HepG2 (cell line): ENCODE data around the gene GDPGP1. TPM values are rescaled to one million over a fixed set of nuclear protein-coding genes. Genes with fewer than 3 reads are reported as not detected.

Experiments
- ATRX ChIP-seq: sonication (generic); formaldehyde crosslinking; IDR thresholded peaks from 2 replicates; pipeline ENCODE4 v1.4.0; 2020; ENCODE audit warnings: missing genetic modification reagents, borderline replicate concordance
- FOXM1 ChIP-seq: sonication (generic); formaldehyde crosslinking; IDR thresholded peaks from 2 replicates; pipeline ENCODE4 v1.5.0; 2020; ENCODE audit warnings: missing genetic modification reagents
- HDAC2 ChIP-seq: sonication (generic); formaldehyde crosslinking; IDR thresholded peaks from 2 replicates; pipeline ENCODE4 v1.4.0; 2020; ENCODE audit warnings: missing genetic modification reagents
- HIVEP1 ChIP-seq: sonication (generic); formaldehyde crosslinking; IDR thresholded peaks from 2 replicates; pipeline ENCODE4 v1.4.0; 2020; ENCODE audit warnings: mild to moderate bottlenecking, missing genetic modification reagents
- HMG20B ChIP-seq: conservative IDR thresholded peaks from 2 replicates; pipeline ENCODE4 v1.6.1; 2016; ENCODE audit warnings: missing genetic modification reagents, missing compliant biosample characterization
- HNRNPLL ChIP-seq: fragments of 200-400 bp; formaldehyde crosslinking; IDR thresholded peaks from 2 replicates; pipeline ENCODE4 v1.6.1; 2017; ENCODE audit warnings: mild to moderate bottlenecking, low read depth, low read length; ENCODE audit not compliant: poor library complexity, severe bottlenecking
- IKZF1 ChIP-seq: fragments of 450-650 bp; IDR thresholded peaks from 2 replicates; pipeline ENCODE4 v1.7.1; 2016
- ISL2 ChIP-seq: sonication (generic); formaldehyde crosslinking; IDR thresholded peaks from 2 replicates; pipeline ENCODE4 v1.5.0; 2020; ENCODE audit warnings: missing genetic modification reagents
- KDM6A ChIP-seq: IDR thresholded peaks from 2 replicates; pipeline ENCODE4 v1.6.1; 2016; ENCODE audit warnings: low read depth
- PHF8 ChIP-seq: sonication (generic); formaldehyde crosslinking; IDR thresholded peaks from 2 replicates; pipeline ENCODE4 v1.5.0; 2020; ENCODE audit warnings: missing genetic modification reagents
- SAP130 ChIP-seq: IDR thresholded peaks from 2 replicates; pipeline ENCODE4 v1.6.1; 2016; ENCODE audit warnings: low read depth
- TEAD3 ChIP-seq: optimal IDR thresholded peaks from 2 replicates; pipeline ENCODE3; 2016; ENCODE audit warnings: borderline replicate concordance
- ZNF143 ChIP-seq: sonication (generic); formaldehyde crosslinking; IDR thresholded peaks from 2 replicates; pipeline ENCODE4 v1.4.0; 2020; ENCODE audit warnings: missing genetic modification reagents
- ZNF292 ChIP-seq: sonication (generic); formaldehyde crosslinking; IDR thresholded peaks from 2 replicates; pipeline ENCODE4 v1.8.1; 2022; ENCODE audit warnings: mild to moderate bottlenecking, low read depth, missing genetic modification reagents, borderline replicate concordance
- ZNF619 ChIP-seq: sonication (generic); formaldehyde crosslinking; IDR thresholded peaks from 2 replicates; pipeline ENCODE4 v1.4.0; 2020; ENCODE audit warnings: mild to moderate bottlenecking, missing genetic modification reagents
- ZNF839 ChIP-seq: sonication (generic); formaldehyde crosslinking; IDR thresholded peaks from 2 replicates; pipeline ENCODE4 v1.4.0; 2020; ENCODE audit warnings: missing genetic modification reagents, mild to moderate bottlenecking, borderline replicate concordance
- polyA plus RNA-seq, 8 experiments: library from polyadenylated mRNA; depleted of rRNA in 3 of 8; stranded (reverse) in 7 of 8; unstranded in 1 of 8; fragments of >200 nt; fragmentation: Illumina TruSeq in 4 of 8; extraction: Trizol in 4 of 8; gene quantifications; 2 replicates each; pipeline versions ENCODE4 v1.2.1 to v1.2.3, GENCODE V29; 2011 to 2016; ENCODE audit warnings: low read depth in 4 of 8, missing spikeins in 1 of 8, mixed read lengths in 1 of 8; ENCODE audit not compliant: insufficient read depth in 1 of 8
- total RNA-seq, 5 experiments: library from RNA; depleted of rRNA; stranded (reverse); fragments of >200 nt; fragmentation: Illumina TruSeq; extraction: Trizol; gene quantifications; 2 replicates each; pipeline ENCODE4 v1.2.3, GENCODE V29; 2016; ENCODE audit warnings: low read depth in 1 of 5
- TF ChIP-seq, protein P1 (sequence below): sonication (generic); formaldehyde crosslinking; IDR thresholded peaks from 2 replicates; pipeline ENCODE4 v1.5.1; 2020; ENCODE audit warnings: mild to moderate bottlenecking, missing genetic modification reagents, moderate library complexity
- TF ChIP-seq, protein P2 (sequence below): sonication (generic); formaldehyde crosslinking; IDR thresholded peaks from 2 replicates; pipeline ENCODE4 v1.9.0; 2021; ENCODE audit warnings: missing genetic modification reagents, mild to moderate bottlenecking, borderline replicate concordance
- TF ChIP-seq, protein P3 (sequence below): sonication (generic); formaldehyde crosslinking; IDR thresholded peaks from 2 replicates; pipeline ENCODE4 v1.4.0; 2020; ENCODE audit warnings: low read depth, mild to moderate bottlenecking, missing genetic modification reagents
- TF ChIP-seq, protein P4 (sequence below): sonication (generic); formaldehyde crosslinking; IDR thresholded peaks from 2 replicates; pipeline ENCODE4 v1.5.0; 2020; ENCODE audit warnings: mild to moderate bottlenecking, missing genetic modification reagents, borderline replicate concordance

Gene GDPGP1
- total and polyA plus RNA-seq, 2 of the 13 experiments (the other 11 are each of a cell fraction or from before 2014, with no cell fraction given): 1.5 to 4.3 TPM

DNA sequence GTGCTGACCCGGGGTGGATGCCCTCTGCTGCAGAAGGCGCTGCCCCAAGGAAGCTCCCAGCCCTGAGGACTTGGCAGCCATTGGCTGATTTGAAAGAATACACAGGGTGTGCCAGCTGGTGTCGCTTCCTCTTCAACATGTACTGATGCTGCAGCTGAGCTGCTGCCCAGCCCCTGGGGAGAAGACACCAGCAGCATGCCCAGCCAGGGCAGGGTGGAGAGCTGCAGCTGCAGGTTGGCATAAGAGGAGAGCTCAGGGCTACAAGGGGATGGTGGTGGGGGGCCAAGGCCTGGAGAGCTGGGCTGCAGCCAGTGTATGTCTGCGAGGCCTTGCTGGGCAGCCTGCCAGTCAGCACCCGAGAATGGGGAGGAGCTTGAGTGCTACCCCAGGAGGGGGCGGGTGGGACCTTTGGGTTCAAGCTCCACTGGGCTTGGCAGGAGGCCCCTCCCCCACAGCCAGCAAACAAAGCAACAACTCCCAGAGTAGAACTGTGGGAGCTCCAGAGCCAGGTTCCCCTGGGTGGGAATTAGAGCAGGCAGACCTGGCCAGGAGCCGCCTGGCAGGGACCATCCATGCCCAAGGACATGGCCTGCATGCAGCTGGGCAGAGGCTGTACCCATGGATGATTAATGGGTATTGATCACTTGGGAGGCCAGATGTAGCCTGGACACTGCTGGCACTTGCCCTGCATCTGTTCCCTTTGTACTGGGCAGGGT, 42.1 kb upstream of the GDPGP1 start (continued):
- TF ChIP-seq, protein P1, sequence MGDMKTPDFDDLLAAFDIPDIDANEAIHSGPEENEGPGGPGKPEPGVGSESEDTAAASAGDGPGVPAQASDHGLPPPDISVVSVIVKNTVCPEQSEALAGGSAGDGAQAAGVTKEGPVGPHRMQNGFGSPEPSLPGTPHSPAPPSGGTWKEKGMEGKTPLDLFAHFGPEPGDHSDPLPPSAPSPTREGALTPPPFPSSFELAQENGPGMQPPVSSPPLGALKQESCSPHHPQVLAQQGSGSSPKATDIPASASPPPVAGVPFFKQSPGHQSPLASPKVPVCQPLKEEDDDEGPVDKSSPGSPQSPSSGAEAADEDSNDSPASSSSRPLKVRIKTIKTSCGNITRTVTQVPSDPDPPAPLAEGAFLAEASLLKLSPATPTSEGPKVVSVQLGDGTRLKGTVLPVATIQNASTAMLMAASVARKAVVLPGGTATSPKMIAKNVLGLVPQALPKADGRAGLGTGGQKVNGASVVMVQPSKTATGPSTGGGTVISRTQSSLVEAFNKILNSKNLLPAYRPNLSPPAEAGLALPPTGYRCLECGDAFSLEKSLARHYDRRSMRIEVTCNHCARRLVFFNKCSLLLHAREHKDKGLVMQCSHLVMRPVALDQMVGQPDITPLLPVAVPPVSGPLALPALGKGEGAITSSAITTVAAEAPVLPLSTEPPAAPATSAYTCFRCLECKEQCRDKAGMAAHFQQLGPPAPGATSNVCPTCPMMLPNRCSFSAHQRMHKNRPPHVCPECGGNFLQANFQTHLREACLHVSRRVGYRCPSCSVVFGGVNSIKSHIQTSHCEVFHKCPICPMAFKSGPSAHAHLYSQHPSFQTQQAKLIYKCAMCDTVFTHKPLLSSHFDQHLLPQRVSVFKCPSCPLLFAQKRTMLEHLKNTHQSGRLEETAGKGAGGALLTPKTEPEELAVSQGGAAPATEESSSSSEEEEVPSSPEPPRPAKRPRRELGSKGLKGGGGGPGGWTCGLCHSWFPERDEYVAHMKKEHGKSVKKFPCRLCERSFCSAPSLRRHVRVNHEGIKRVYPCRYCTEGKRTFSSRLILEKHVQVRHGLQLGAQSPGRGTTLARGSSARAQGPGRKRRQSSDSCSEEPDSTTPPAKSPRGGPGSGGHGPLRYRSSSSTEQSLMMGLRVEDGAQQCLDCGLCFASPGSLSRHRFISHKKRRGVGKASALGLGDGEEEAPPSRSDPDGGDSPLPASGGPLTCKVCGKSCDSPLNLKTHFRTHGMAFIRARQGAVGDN (CRISPR knock-in tag): peak; percentile 89
- TF ChIP-seq, protein P2, sequence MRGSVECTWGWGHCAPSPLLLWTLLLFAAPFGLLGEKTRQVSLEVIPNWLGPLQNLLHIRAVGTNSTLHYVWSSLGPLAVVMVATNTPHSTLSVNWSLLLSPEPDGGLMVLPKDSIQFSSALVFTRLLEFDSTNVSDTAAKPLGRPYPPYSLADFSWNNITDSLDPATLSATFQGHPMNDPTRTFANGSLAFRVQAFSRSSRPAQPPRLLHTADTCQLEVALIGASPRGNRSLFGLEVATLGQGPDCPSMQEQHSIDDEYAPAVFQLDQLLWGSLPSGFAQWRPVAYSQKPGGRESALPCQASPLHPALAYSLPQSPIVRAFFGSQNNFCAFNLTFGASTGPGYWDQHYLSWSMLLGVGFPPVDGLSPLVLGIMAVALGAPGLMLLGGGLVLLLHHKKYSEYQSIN (CRISPR knock-in tag): no peak
- TF ChIP-seq ZNF143 (CRISPR knock-in tag): 0 out of 2 replicates have a peak, but pooled peaks have one; percentile 22
- no peak for TF ChIP-seq ZNF839 (CRISPR knock-in tag)
- peak; percentile 56; the same call in 1 of the 2 replicates for TF ChIP-seq HDAC2 (CRISPR knock-in tag)
- TF ChIP-seq ZNF292 (CRISPR knock-in tag): peak; percentile 87
- TF ChIP-seq TEAD3 (CRISPR knock-in tag): peak; percentile 48
- peak; percentile 54; the same call in 1 of the 2 replicates for TF ChIP-seq FOXM1
- TF ChIP-seq, protein P3, sequence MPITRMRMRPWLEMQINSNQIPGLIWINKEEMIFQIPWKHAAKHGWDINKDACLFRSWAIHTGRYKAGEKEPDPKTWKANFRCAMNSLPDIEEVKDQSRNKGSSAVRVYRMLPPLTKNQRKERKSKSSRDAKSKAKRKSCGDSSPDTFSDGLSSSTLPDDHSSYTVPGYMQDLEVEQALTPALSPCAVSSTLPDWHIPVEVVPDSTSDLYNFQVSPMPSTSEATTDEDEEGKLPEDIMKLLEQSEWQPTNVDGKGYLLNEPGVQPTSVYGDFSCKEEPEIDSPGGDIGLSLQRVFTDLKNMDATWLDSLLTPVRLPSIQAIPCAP (CRISPR knock-in tag): no peak
- TF ChIP-seq HMG20B (CRISPR knock-in tag): no peak
- no peak for TF ChIP-seq ZNF619 (CRISPR knock-in tag)
- TF ChIP-seq, protein P4, sequence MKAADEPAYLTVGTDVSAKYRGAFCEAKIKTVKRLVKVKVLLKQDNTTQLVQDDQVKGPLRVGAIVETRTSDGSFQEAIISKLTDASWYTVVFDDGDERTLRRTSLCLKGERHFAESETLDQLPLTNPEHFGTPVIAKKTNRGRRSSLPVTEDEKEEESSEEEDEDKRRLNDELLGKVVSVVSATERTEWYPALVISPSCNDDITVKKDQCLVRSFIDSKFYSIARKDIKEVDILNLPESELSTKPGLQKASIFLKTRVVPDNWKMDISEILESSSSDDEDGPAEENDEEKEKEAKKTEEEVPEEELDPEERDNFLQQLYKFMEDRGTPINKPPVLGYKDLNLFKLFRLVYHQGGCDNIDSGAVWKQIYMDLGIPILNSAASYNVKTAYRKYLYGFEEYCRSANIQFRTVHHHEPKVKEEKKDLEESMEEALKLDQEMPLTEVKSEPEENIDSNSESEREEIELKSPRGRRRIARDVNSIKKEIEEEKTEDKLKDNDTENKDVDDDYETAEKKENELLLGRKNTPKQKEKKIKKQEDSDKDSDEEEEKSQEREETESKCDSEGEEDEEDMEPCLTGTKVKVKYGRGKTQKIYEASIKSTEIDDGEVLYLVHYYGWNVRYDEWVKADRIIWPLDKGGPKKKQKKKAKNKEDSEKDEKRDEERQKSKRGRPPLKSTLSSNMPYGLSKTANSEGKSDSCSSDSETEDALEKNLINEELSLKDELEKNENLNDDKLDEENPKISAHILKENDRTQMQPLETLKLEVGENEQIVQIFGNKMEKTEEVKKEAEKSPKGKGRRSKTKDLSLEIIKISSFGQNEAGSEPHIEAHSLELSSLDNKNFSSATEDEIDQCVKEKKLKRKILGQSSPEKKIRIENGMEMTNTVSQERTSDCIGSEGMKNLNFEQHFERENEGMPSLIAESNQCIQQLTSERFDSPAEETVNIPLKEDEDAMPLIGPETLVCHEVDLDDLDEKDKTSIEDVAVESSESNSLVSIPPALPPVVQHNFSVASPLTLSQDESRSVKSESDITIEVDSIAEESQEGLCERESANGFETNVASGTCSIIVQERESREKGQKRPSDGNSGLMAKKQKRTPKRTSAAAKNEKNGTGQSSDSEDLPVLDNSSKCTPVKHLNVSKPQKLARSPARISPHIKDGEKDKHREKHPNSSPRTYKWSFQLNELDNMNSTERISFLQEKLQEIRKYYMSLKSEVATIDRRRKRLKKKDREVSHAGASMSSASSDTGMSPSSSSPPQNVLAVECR (CRISPR knock-in tag): peak; percentile 79; the same call in 1 of the 2 replicates
- peak; percentile 62; the same call in 1 of the 2 replicates for TF ChIP-seq HIVEP1
- TF ChIP-seq SAP130: peak; percentile 72
- TF ChIP-seq IKZF1: no peak
- peak; percentile 36; the same call in 1 of the 2 replicates for TF ChIP-seq PHF8 (CRISPR knock-in tag)
- TF ChIP-seq KDM6A (CRISPR knock-in tag): peak; percentile 51; the same call in 1 of the 2 replicates
- peak; percentile 21 for TF ChIP-seq HNRNPLL
- no peak for TF ChIP-seq ATRX (CRISPR knock-in tag)
- TF ChIP-seq ISL2: peak; percentile 67
